Adrenal gland (tissue), 12 donors: Measurements from ENCODE around the gene FHOD3. TPM values are rescaled to one million over a fixed set of nuclear protein-coding genes. Genes with fewer than 3 reads are reported as not detected.
A peak's percentile ranks its signal among the peaks of the same experiment; 100 is the strongest.

Experiments used
- DNase-seq, 7 donors: peaks; one replicate each; pipeline ENCODE4 v3.0.0-alpha.2; 2019 to 2020
- H3K27ac ChIP-seq, 5 donors: fragments of 200-600 bp; sonication (generic) in 4 of 5; 1 replicate in 3 of 5; 2 replicates in 2 of 5; pipeline versions ENCODE4 v1.5.1 to v1.8.0; 2016 to 2020; ENCODE audit warnings: mild to moderate bottlenecking in 1 of 5
- H3K27me3 ChIP-seq: fragments of 200-600 bp; 2 replicates; pipeline ENCODE4 v1.8.0; 2021
- H3K36me3 ChIP-seq, 2 donors: fragments of 200-600 bp; replicated peaks in 1 of 2; 1 replicate in 1 of 2; 2 replicates in 1 of 2; pipeline versions ENCODE4 v1.5.1 to v1.8.0; 2018 to 2022
- H3K4me1 ChIP-seq, 2 donors: fragments of 200-600 bp; replicated peaks in 1 of 2; 1 replicate in 1 of 2; 2 replicates in 1 of 2; pipeline versions ENCODE4 v1.5.1 to v1.8.0; 2018 to 2021
- H3K4me3 ChIP-seq, 4 donors: fragments of 200-600 bp; sonication (generic) in 3 of 4; one replicate each; pipeline ENCODE4 v1.5.1; 2016 to 2018
- H3K9me3 ChIP-seq, 3 donors: fragments of 200-600 bp; sonication (generic) in 1 of 3; replicated peaks in 1 of 3; 1 replicate in 2 of 3; 2 replicates in 1 of 3; pipeline versions ENCODE4 v1.5.1 to v1.8.0; 2016 to 2021
- POLR2A ChIP-seq, 2 donors: fragments of 450-650 bp; IDR thresholded peaks; one replicate each; pipeline ENCODE4 v1.6.1; 2017; ENCODE audit warnings: antibody characterized with exemption in 2 of 2, mild to moderate bottlenecking in 2 of 2, moderate library complexity in 1 of 2
- WGBS, 4 donors: extraction: QIAGEN DNeasy Blood & Tissue Kit in 2 of 4; methylation state at CpG; one replicate each; pipeline versions ENCODE4 v1.1.5 to v1.1.7; 2013 to 2017; 5-methylcytosine and 5-hydroxymethylcytosine counted together
- intact Hi-C, 2 donors: fragments of 100-400 bp; cut with DNase I; formaldehyde crosslinking; loops; one replicate each; pipeline versions ENCODE4 v1.14.1 to v1.15.0; 2022 to 2023
- polyA plus RNA-seq, 3 donors: library from polyadenylated mRNA; stranded (reverse); fragments of 200-250 nt in 2 of 3; fragments of 350-450 nt in 1 of 3; fragmentation: Illumina TruSeq in 1 of 3; extraction: RNeasy Lipid Tissue Mini Kit (QIAGEN cat#74804) in 1 of 3; gene quantifications; one replicate each; pipeline ENCODE4 v1.2.3, GENCODE V29; 2013 to 2014
- total RNA-seq, 9 donors: library from RNA; depleted of rRNA in 4 of 9; stranded (reverse); fragments of >200 nt in 4 of 9; fragments of 120-200 nt in 1 of 9; fragmentation: NEBNext Ultra II Directional in 1 of 9; extraction: Animal tissue kit (Norgen Biotek cat#: 25700) in 1 of 9; gene quantifications; one replicate each; pipeline versions ENCODE4 v1.1.0 to v1.2.4, GENCODE V29; 2013 to 2023
- TF ChIP-seq, protein P1 (sequence below), 6 experiments: fragments of 450-650 bp in 4 of 6; fragments of 200-600 bp in 2 of 6; sonication (generic) in 1 of 6; IDR thresholded peaks; 1 replicate in 5 of 6; 2 replicates in 1 of 6; pipeline versions ENCODE4 v1.5.1 to v1.8.0; 2016 to 2021; ENCODE audit warnings: antibody characterized with exemption in 6 of 6, mild to moderate bottlenecking in 2 of 6, moderate library complexity in 1 of 6
- donor health status: healthy with polysubstance abuse.
- donor health status: Bipolar disorder and iron deficiency.
- donor health status: DM: yes; HTN: yes; CAD: no.
- donor health status: DM: no; HTN: no; CAD: no.
- donor health status: DM: no; HTN: no; CAD: no.
- donor health status: DM: yes; HTN: yes; CAD: no.

FHOD3 gene
- total and polyA plus RNA-seq, 12 donors, result 17.5 to 87.9 (median 48.5) TPM

DNA sequence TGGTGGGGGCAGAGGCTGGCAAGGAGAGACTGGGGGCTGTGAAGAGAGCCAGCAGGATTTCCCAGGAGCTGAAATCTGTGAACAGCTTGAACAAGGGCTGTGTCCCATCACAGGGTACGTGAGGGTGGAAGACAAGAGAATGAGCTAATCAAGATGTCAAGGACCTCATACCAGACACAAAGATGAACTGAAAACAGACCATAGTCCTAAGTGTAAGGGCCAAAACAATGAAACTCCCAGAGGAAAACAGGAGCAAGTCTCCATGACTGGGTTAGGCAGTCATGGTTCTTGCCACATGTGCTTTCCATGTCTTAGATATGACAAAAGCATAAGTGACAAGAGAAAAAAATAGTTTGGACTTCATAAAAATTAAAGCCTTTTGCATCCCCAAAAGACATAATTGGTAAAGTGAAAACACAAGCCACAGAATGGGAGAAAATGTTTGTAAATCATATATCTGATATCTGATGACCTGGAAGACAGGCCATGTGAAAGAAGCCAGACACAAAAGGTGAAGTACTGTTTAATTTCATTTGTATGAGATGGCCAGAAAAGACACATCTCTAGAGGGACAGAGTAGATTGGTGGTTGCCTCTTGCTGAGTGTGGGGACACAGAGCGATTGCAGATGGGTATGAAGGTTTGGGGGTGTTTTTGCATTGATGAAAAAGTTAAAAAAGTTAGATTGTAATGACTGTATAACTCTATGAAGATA, 67.6 kb downstream of the FHOD3 start:
- Histone ChIP-seq H3K4me3 (no peak overlapping the region), H3K9me3 (no peaks in the 10 kb centered on the region)
- DNase-seq, result no peak

DNA sequence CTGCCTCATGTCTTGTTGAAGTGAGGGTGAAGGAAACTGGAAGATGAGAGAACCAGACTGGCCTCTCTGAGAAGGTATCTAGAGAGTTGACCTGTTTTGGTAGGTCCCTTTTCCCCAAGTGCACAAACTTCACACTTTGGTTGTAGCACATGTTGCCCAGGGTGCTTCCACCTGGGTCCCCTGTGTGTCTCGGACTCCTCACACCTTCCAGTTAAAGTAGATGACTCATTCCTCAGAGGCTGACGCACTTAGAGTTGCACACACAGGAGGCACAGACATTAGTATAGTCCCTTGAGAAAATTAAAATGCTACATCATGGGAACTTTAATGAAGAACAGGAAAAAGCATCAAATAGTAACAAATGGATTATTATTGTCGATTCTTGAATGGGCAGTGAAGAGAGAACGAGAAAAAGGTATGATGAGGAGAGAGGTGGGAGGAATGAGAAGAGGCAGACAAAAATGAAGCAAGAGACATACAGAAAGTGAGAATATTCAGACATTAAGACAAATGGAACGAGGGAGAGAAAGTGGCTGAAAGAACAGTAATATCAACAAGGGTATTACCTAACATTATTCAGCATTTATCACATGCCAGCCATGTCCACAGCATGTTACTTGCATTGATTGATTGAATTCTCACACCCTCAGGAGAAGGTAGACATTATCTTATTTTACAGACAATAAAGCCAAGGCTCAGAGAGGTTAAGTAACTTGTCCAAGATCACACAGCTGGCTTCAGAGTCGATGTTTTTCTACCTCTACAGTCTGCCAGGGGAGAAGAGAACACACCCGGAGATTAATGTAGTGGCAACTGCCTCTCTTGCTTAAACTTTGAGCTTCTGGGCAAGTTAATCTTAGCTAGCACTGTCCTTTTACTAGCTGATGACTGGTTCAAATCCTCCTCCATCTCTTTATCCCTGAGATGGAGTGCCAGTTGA, 68.6 kb downstream of the FHOD3 start:
- no peaks in the 10 kb centered on the region for H3K27me3 ChIP-seq
- no peaks in the 10 kb centered on the region for H3K36me3 ChIP-seq
- peaks cover 17 to 22% of the 10 kb centered on the region in 2 donors for H3K4me1 ChIP-seq
- intact Hi-C loops, result no loop called here
- TF ChIP-seq, protein P1, sequence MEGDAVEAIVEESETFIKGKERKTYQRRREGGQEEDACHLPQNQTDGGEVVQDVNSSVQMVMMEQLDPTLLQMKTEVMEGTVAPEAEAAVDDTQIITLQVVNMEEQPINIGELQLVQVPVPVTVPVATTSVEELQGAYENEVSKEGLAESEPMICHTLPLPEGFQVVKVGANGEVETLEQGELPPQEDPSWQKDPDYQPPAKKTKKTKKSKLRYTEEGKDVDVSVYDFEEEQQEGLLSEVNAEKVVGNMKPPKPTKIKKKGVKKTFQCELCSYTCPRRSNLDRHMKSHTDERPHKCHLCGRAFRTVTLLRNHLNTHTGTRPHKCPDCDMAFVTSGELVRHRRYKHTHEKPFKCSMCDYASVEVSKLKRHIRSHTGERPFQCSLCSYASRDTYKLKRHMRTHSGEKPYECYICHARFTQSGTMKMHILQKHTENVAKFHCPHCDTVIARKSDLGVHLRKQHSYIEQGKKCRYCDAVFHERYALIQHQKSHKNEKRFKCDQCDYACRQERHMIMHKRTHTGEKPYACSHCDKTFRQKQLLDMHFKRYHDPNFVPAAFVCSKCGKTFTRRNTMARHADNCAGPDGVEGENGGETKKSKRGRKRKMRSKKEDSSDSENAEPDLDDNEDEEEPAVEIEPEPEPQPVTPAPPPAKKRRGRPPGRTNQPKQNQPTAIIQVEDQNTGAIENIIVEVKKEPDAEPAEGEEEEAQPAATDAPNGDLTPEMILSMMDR (IDR thresholded peaks at IDR 0.05), result no peak
- TF ChIP-seq POLR2A (IDR thresholded peaks at IDR 0.05), result no peak
- peak in 3 of 7 donors; percentile 46 to 49 (median 47) for DNase-seq
- no peaks in the 10 kb centered on the region for H3K9me3 ChIP-seq
- peak overlapping the region; percentile 8 to 82 (median 66) for H3K27ac ChIP-seq
- 78 to 80% (median 80%) methylated on average over 7 of the region's 7 CpGs for WGBS, 4 donors
- no peak overlapping the region for H3K4me3 ChIP-seq

More for the DNA sequence above, 67.6 kb downstream of the FHOD3 start:
- H3K36me3 ChIP-seq, result no peaks in the 10 kb centered on the region
- 69 to 82% (median 76%) methylated on average over 2 of the region's 2 CpGs for WGBS, 4 donors
- H3K27ac ChIP-seq, result no peak overlapping the region
- H3K4me1 ChIP-seq, result peaks cover 17 to 22% of the 10 kb centered on the region in 2 donors
- H3K27me3 ChIP-seq, result no peaks in the 10 kb centered on the region
- TF ChIP-seq, protein P1 (IDR thresholded peaks at IDR 0.05), result no peak
- TF ChIP-seq POLR2A (IDR thresholded peaks at IDR 0.05), result no peak
- intact Hi-C loops, result no loop called here

DNA sequence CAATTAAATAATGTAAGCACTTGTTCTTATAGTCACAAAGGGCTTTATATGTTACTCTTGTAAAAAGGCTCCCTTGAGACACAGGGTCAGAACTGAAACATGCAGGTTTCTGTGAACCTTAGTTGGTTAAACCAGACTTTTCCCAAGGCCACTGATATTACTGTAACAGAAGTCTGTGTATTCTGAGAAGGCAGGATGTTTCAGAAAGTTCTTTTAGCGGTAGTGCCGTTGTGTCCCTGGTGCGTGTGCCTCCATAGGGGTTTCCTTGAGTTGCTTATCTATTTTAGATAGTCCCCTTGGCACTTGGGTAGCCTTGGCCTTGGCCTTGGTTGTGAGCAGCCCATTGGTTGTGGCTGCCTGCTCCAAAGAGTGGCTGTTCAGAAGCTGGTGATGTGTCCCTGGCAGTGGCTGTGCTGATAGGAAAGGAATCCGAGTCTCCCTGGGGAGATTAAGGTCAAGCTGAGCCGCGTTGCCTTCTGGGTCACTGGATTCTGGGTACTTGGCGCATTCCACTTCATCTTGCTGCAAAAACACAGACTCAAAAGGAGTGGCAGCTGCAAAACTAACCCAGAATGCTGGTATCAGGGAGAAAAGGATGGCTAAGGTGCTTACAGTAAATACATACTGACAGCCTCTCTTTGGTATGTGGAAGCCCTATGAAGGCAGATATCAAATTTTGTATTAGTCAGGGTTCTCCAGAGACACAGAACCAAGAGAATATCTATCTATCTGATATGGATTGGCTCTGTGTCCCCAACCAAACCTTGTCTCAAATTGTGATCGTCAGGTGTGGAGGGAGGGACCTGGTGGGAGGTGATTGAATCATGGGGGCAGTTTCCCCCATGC, 69.7 kb downstream of the FHOD3 start:
- peak in 1 of 2 donors; percentile 35 for TF ChIP-seq POLR2A (IDR thresholded peaks at IDR 0.05)
- TF ChIP-seq, protein P1 (IDR thresholded peaks at IDR 0.05), result no peak
- DNase-seq, result peak; percentile 72 to 94 (median 92)
- H3K27me3 ChIP-seq, result no peaks in the 10 kb centered on the region
- H3K4me1 ChIP-seq, result peaks cover 17 to 22% of the 10 kb centered on the region in 2 donors
- intact Hi-C loops, result no loop called here
- WGBS, 4 donors, result 35 to 38% (median 36%) methylated on average over 8 of the region's 8 CpGs
- no peak overlapping the region for H3K4me3 ChIP-seq
- no peaks in the 10 kb centered on the region for H3K36me3 ChIP-seq
- peak overlapping the region; percentile 8 to 82 (median 66) for H3K27ac ChIP-seq
- no peaks in the 10 kb centered on the region for H3K9me3 ChIP-seq
